ENCODE measurements around the gene MLIP.
"Not testable (repeated sequence)": the region's sequence is repeated elsewhere in the genome, so short reads cannot be mapped to it uniquely, and the experiment has no call there.

MLIP gene

DNA sequence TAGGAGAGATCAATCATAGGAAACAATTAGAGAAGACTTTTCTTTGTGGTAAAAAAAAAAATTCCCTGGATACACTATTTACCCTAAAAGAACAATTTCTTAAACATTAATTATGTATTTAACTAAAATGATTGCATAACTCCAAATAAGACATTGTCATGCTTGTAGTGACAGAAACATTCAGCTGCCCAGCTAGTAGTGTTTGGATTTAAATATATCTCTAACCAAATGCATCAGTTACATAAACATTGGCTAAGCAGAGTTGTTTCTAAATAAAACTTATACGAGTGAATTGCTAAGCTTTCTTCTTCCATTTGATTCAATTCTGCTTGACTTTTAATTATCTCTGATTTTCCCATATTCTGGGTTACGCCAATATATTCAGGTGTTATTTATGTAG lies 23.7 kb downstream of the MLIP start:
- no peak overlapping the region for H3K27ac ChIP-seq
- no peak overlapping the region for H3K4me3 ChIP-seq

GRCh38 chr6:54135665-54136369 lies 24.6 kb downstream of the MLIP start:
- no peak overlapping the region for H3K27ac ChIP-seq
- H3K4me3 ChIP-seq: no peak overlapping the region

DNA sequence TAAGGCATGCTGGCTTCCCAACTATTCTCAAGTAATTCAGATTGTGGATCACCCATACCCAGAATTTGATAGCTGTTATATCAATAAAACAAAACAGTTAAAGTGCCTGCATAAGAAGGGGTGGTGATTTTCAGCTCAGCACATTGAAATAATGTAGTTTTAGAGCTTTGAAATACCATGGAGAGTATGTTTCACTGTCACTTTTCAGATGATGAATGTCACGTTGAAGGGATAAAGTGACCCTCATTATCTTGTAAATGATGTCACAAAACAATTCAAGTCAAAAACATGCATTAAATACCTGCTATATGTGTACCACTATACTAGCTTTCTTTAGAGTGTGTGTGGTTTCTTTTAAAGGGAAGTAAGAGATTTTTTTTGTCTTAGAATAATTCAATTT lies 27.6 kb downstream of the MLIP start:
- H3K27ac ChIP-seq: no peak overlapping the region
- no peak overlapping the region for H3K4me3 ChIP-seq

DNA sequence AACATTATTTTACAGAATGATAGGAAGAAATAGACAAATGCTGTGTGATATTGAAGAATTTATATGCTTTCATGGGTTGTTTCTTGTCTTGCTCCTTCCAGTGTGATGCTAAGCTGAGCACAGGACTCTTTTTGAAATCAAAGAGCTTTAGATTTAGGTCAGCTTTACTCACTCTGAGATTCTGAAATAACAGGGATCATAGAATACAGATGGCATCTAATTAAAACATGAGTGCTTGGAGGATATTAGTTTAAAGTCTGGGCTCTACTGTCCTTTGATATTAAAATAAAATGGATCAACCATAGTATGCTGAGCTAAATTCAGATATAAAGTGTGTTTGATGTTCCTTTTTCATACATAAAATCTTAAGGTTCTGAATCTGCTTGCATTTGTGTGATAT lies 29.6 kb downstream of the MLIP start:
- Histone ChIP-seq H3K27ac (no peak overlapping the region), H3K4me3 (no peak overlapping the region)

DNA sequence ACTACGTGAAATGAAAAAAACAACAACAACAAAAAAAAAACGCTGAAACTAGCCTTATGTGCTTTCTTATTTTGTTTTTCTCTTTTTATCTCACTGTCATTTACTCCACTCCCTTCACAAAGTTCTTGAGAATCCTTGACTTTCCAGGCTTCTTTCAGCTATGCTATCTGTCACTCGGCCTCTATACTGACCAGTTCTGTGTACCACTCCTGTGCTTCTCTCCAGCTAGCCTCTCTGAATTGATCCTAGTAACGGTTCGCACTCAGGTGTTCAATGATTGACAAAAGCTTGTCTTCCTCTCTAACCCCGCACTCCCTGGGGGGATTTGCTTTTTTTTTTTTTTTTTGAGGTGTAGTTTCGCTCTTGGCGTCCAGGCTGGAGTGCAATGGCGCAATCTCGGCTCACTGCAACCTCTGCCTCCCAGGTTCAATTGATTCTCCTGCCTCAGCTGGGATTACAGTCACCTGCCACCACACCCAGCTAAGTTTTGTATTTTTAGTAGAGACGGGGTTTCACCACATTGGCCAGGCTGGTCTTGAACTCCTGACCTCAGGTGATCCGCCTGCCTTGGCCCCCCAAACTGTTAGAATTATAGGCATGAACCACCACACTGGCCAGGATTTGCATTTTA lies 31.8 kb downstream of the MLIP start:
- H3K27ac ChIP-seq: no peak overlapping the region
- H3K4me3 ChIP-seq: no peak overlapping the region

DNA sequence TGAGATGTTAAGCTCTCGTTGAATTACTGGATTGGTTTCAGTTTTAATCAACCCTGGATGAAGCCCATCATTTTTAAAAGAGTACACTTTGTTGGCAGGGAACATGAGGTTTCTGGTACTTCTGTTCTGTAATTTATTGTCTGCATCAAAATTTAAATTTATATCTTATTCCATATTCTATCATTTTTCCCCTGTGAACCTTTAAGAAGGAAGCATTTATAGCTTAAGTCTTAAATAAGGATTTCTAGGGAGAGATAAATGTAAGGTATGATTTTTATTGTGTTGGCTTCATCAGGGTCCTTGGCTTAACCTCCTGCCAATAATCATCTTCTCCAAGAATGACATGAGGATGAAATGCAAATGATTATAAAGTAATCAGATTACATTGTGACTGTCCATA lies 40.6 kb downstream of the MLIP start:
- no peak overlapping the region for H3K4me3 ChIP-seq
- no peak overlapping the region for H3K27ac ChIP-seq

DNA sequence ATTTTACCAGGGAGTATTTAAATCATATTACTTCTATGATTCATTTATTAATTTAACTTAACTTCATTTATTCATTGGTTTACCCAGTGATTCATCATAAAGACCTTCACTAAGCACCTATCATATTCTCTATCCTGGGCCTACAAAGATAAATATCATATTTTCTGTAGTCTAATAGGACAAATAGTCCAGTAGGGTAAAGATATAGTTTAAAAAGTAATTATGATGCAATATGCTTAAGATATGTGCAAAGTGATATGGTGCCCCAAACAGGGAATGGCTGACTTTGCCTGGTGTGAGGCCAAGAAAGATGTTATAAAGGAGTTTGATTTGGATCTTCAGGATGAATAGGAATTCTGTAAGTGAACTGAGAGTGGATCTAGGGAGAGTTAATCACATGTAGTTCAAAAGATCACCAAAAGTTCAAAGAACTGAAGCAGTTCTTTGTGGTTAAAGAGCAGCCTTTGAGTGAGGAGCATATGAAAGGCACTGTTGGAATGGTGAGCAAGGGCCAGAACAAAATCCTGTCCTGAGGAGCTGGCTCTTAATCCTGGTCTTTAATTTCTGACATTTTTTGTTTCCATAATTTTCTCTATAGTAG lies 45.5 kb downstream of the MLIP start:
- no peak overlapping the region for H3K27ac ChIP-seq

DNA sequence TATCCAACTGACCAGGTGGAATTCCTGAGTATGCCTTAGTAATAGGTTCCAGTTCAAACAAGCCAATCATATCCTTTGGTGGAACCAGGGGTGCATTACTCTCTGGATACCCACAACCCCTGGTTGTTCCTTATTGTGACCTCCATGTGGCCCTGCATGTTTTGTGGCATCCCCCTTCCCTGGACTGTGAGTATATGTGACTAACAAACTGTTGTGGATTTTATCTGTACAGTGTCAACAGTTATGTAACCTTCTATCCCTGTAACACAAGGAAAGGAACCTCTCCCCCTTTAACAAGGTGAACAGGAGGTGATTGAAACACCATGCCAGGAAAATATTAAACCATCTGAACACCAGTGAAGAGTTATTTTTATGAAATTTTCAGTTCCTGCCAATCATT lies 46.2 kb downstream of the MLIP start:
- Histone ChIP-seq H3K27ac (no peak overlapping the region), H3K4me3 (no peak overlapping the region)

More for the DNA sequence above, 45.5 kb downstream of the MLIP start:
- H3K4me3 ChIP-seq: no peak overlapping the region

DNA sequence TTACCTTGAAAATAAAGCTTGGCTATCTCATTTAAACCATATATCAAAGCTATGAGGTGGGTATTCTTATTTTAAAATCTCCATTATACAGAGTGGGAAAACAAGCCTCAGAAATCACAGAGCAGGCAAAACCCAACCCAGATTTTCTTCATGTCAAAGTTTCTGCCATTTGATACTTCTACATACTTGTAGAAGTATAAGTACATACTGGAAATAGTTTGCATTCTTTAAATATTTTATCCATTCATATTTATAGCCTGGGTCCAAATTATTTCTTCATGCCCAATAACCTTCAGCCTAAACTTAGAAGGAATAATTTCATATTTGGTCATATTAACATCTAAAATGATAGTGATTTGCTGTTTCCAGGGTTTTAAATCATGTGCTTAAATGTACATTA lies 61.8 kb downstream of the MLIP start:
- H3K27ac ChIP-seq: no peak overlapping the region
- H3K4me3 ChIP-seq: no peak overlapping the region

GRCh38 chr6:54179152-54179551 lies 67.9 kb downstream of the MLIP start:
- Histone ChIP-seq H3K27ac (no peak overlapping the region), H3K4me3 (no peak overlapping the region)

DNA sequence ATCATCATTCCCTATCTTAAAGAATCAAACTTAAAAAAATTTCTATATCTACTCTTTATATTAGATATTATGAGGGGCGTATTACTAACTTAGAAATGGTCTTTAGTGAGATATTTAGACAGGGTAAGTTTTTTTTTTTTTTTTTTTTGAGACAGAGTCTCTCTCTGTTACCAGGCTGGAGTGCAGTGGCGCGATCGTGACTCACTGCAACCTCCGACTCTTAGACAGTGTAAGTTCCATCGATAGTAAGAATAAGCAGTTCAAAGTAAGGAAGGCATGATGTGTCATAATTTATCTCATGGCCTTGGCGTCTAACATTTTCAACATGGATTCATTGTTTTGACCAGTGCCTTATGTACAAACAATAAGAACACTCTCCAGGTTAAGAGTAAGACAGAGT lies 72.4 kb downstream of the MLIP start:
- Histone ChIP-seq H3K27ac (no peak overlapping the region), H3K4me3 (no peak overlapping the region)

- no peak overlapping the region for H3K4me3 ChIP-seq
- H3K27ac ChIP-seq: no peak overlapping the region
Measured at GRCh38 chr6:54185885-54186284, 74.6 kb downstream of the MLIP start.

GRCh38 chr6:54188846-54189245 lies 77.6 kb downstream of the MLIP start:
- Histone ChIP-seq H3K4me3 (no peak overlapping the region), H3K27ac (no peak overlapping the region)

GRCh38 chr6:54191461-54191860 lies 80.2 kb downstream of the MLIP start:
- Histone ChIP-seq H3K4me3 (no peak overlapping the region), H3K27ac (no peak overlapping the region)

DNA sequence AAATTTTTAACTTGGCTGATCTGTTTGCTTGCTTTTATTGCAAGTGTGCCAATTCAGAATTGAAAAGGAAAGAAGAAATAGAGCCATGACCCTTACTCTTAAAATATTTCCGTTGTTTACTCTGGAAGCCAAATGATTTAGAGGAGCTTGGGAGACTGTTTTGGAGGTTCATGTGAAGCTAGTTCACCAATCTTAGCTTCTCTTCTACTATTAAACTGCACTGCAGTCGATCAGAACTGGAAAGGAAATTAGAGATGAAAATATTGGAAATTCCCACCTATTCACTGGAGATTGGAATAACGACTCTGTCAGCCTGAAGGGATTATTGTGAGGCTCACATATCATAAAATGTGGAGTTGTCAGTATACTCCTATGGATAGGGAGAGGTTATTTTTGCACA lies 81.8 kb downstream of the MLIP start:
- H3K27ac ChIP-seq: no peak overlapping the region
- no peak overlapping the region for H3K4me3 ChIP-seq

- no peak overlapping the region for H3K27ac ChIP-seq
- no peak overlapping the region for H3K4me3 ChIP-seq
Measured at GRCh38 chr6:54193560-54193959, 82.3 kb downstream of the MLIP start.

DNA sequence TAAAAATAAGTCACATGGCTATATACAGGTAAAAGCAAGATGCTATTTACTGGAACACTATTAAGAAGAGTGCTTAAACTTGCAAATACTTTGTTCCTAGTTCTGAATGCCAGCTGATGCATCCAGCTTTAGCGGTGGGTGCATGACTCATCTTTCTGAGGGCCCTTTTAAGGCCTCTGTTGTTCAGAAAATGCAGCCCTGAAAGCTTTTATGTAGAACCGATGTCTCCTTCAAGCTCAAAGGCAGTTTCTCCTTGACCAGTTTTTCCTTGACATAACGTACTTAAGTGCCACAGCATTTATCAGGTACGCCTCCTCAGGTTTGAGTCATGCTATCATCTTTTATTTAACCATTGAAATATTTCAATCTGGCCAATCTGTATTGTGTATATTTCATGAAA lies 82.8 kb downstream of the MLIP start:
- Histone ChIP-seq H3K27ac (no peak overlapping the region), H3K4me3 (no peak overlapping the region)

GRCh38 chr6:54195637-54196036 lies 84.4 kb downstream of the MLIP start:
- H3K4me3 ChIP-seq: no peak overlapping the region
- no peak overlapping the region for H3K27ac ChIP-seq

GRCh38 chr6:54196905-54197304 lies 85.7 kb downstream of the MLIP start:
- Histone ChIP-seq H3K4me3 (no peak overlapping the region), H3K27ac (no peak overlapping the region)

GRCh38 chr6:54198134-54198533 lies 86.9 kb downstream of the MLIP start:
- Histone ChIP-seq H3K4me3 (no peak overlapping the region), H3K27ac (no peak overlapping the region)

- not testable (repeated sequence) for H3K27ac ChIP-seq, H3K4me3 ChIP-seq
Measured at GRCh38 chr6:54203474-54204035, 92.3 kb downstream of the MLIP start.
